ENCODE data around the gene FCF1.

- TF ChIP-seq CTCF (conservative IDR thresholded peaks at IDR 0.05; ENCODE audit: low read length), result no peak
- no peak for TF ChIP-seq EZH2phosphoT487 (IDR thresholded peaks at IDR 0.05; ENCODE audit: borderline replicate concordance, low read depth, low read length)
These were observed 51.0 kb downstream of the FCF1 start for GRCh38 chr14:74763803-74764531.
